ENCODE measurements around the gene BTG2. TPM values are rescaled to one million over a fixed set of nuclear protein-coding genes. Genes with fewer than 3 reads are reported as not detected.

Gene BTG2
- total RNA-seq, 1 experiment from 2014 or later, result 2.9 TPM

DNA sequence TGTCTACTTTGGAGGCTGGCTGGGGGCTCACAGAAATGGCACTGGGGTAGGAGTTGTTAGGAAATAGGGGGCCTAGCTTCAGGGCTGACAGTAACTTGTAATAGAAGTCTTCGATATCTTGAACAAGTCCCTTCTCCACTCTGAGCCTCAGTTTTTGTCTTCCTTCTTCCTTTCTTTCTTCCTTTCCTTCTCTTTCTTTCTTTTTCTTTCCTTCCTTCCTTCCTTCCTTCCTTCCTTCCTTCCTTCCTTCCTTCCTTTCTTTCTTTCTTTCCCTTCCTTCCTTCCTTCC lies 12.9 kb downstream of the BTG2 start:
- Histone ChIP-seq H3K27me3 (ENCODE audit: insufficient read depth, low read length) (peaks cover 11% of the 10 kb centered on the region; the same call in 1 of the 2 replicates), H2AFZ (ENCODE audit: low read length) (no peak overlapping the region), H3K27ac (ENCODE audit: insufficient read length, low read depth, low read length) (no peak overlapping the region)

More for the DNA sequence above, 12.9 kb downstream of the BTG2 start:
- H3K56ac ChIP-seq (ENCODE audit: insufficient read length, low read depth, low read length), result no peak overlapping the region
- H3K9me3 ChIP-seq (ENCODE audit: control insufficient read depth, low read depth, low read length), result no peaks in the 10 kb centered on the region
- no peak overlapping the region for H2BK15ac ChIP-seq (ENCODE audit: low read depth, low read length)
- H3K4me1 ChIP-seq (ENCODE audit: insufficient read depth, low read length), result no peaks in the 10 kb centered on the region
- no peak overlapping the region for H3T11ph ChIP-seq (ENCODE audit: low read length)
- no peaks in the 10 kb centered on the region for H3K79me1 ChIP-seq (ENCODE audit: insufficient read depth, low read depth, low read length, poor library complexity, severe bottlenecking)
- no peak overlapping the region for H4K8ac ChIP-seq (replicated peaks; ENCODE audit: insufficient read length, low read depth, low read length)
- Mint-ChIP-seq H3K27ac (no peak overlapping the region), H3K36me3 (ENCODE audit: insufficient read depth in 1 of 3, low read depth in 3 of 3) (no peaks in the 10 kb centered on the region), H3K4me1 (peaks cover 16 to 23% of the 10 kb centered on the region in 2 experiments), H3K27me3 (ENCODE audit: low read depth) (peaks cover 99% of the 10 kb centered on the region), H3K9me3 (no peaks in the 10 kb centered on the region), H3K4me3 (no peak overlapping the region)
- no peak overlapping the region for H2BK20ac ChIP-seq (ENCODE audit: low read depth, low read length, poor library complexity, severe bottlenecking)
- DNase-seq, result no peak
- no peaks in the 10 kb centered on the region for H4K20me1 ChIP-seq (ENCODE audit: control insufficient read depth, insufficient read depth, insufficient read length)
- no peak overlapping the region for H4K5ac ChIP-seq (ENCODE audit: insufficient read length, low read depth, low read length)
- no peak overlapping the region for H2BK5ac ChIP-seq (ENCODE audit: insufficient read length, low read length)
- H3K23ac ChIP-seq (ENCODE audit: insufficient read length, low read depth, low read length), result no peak overlapping the region
- H2AK5ac ChIP-seq (ENCODE audit: insufficient read length, low read length), result no peak overlapping the region
- TF ChIP-seq, protein P1, sequence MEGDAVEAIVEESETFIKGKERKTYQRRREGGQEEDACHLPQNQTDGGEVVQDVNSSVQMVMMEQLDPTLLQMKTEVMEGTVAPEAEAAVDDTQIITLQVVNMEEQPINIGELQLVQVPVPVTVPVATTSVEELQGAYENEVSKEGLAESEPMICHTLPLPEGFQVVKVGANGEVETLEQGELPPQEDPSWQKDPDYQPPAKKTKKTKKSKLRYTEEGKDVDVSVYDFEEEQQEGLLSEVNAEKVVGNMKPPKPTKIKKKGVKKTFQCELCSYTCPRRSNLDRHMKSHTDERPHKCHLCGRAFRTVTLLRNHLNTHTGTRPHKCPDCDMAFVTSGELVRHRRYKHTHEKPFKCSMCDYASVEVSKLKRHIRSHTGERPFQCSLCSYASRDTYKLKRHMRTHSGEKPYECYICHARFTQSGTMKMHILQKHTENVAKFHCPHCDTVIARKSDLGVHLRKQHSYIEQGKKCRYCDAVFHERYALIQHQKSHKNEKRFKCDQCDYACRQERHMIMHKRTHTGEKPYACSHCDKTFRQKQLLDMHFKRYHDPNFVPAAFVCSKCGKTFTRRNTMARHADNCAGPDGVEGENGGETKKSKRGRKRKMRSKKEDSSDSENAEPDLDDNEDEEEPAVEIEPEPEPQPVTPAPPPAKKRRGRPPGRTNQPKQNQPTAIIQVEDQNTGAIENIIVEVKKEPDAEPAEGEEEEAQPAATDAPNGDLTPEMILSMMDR (conservative IDR thresholded peaks at IDR 0.05), result no peak
- no CpG with 5 or more reads among the region's 1 CpG for WGBS (ENCODE audit: extremely low coverage, insufficient read length, low lambda C conversion rate)
- no peak overlapping the region for H2BK12ac ChIP-seq (ENCODE audit: insufficient read length, low read depth, low read length)
- no peak overlapping the region for H3K4me2 ChIP-seq (ENCODE audit: insufficient read depth, insufficient read length, low read length)
- no peak overlapping the region for H3K18ac ChIP-seq (ENCODE audit: insufficient read length, low read depth, low read length)
- H3K4ac ChIP-seq (ENCODE audit: low read depth, low read length), result no peak overlapping the region
- no peak overlapping the region for H3K14ac ChIP-seq (ENCODE audit: insufficient read depth, low read length)
- no peak overlapping the region for H4K91ac ChIP-seq (ENCODE audit: insufficient read length, low read depth, low read length)
- no peak overlapping the region for H3K9ac ChIP-seq (ENCODE audit: extremely low read depth, insufficient read length, low read length)
- no peak overlapping the region for H2BK120ac ChIP-seq (ENCODE audit: low read depth, low read length, poor library complexity, severe bottlenecking)
- H3K79me2 ChIP-seq (ENCODE audit: insufficient read depth, low read length), result no peaks in the 10 kb centered on the region
- no peaks in the 10 kb centered on the region for H3K23me2 ChIP-seq (ENCODE audit: insufficient read length, low read depth, low read length, poor library complexity, severe bottlenecking)
